Mucosa of descending colon (tissue), 3 donors: ENCODE measurements around the gene DRGX. TPM values are rescaled to one million over a fixed set of nuclear protein-coding genes. Genes with fewer than 3 reads are reported as not detected.

ENCODE experiments used
- ATAC-seq: fragments of 200-7000 bp; cut with Tn5 transposase; one replicate; pipeline ENCODE4 v1.9.1; 2020; ENCODE audit warnings: mild to moderate bottlenecking, moderate library complexity
- DNase-seq, 3 donors: peaks; one replicate each; pipeline ENCODE4 v3.0.0-alpha.2; 2020
- H3K36me3 ChIP-seq: fragments of 200-600 bp; one replicate; pipeline ENCODE4 v1.8.0; 2021; ENCODE audit warnings: low read depth, mild to moderate bottlenecking
- H3K4me1 ChIP-seq: fragments of 200-600 bp; one replicate; pipeline ENCODE4 v1.8.0; 2021; ENCODE audit warnings: low read depth, mild to moderate bottlenecking
- H3K4me3 ChIP-seq: fragments of 200-600 bp; one replicate; pipeline ENCODE4 v1.8.0; 2021; ENCODE audit warnings: mild to moderate bottlenecking
- H3K9me3 ChIP-seq: fragments of 200-600 bp; one replicate; pipeline ENCODE4 v1.8.0; 2021; ENCODE audit warnings: mild to moderate bottlenecking
- intact Hi-C, 2 donors: fragments of 100-400 bp; cut with DNase I in 1 of 2; cut with micrococcal nuclease in 1 of 2; formaldehyde crosslinking; loops; one replicate each; pipeline versions ENCODE4 v1.11.0 to v1.11.1; 2022; cut with DNase I, micrococcal nuclease
- total RNA-seq, 3 donors: library from RNA; stranded (reverse); fragmentation: NEBNext Ultra II Directional in 2 of 3; extraction: Animal tissue kit (Norgen Biotek cat#: 25700) in 2 of 3; gene quantifications; one replicate each; pipeline versions ENCODE4 v1.2.1 to v1.2.4, GENCODE V29; 2021 to 2023
- TF ChIP-seq, protein P1 (sequence below): fragments of 200-600 bp; IDR thresholded peaks from one replicate; pipeline ENCODE4 v1.8.0; 2022; ENCODE audit warnings: antibody characterized with exemption, mild to moderate bottlenecking
- donor health status: DM: no; HTN: no; CAD: no; lungs with moderate emphysema.
- donor health status: DM: no; HTN: no; CAD: no.
- donor health status: DM: no; HTN: yes; CAD: no.

The DRGX gene
- total RNA-seq, 3 donors from 2014 or later, result 0.10 to 0.35 (median 0.22) TPM

DNA sequence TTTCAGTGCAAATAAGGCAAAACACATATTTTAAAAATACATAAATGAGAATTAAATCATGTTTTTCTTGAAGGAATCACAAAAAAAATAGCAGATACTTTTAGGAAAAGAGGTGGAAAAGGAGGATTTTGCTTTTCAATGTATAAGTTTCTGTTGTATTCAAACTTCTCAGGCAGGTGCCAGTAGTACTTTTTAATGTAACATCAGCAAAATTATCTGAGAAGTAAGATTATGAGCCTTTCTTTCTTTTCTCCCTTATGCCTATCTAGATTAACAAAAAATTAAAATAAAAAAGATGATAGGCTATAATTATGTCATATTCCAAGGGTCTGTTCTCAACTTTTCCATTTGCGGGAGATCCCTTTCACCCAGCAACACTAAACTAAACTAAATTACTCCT is 2.6 kb downstream of the DRGX start:
- Histone ChIP-seq H3K4me3 (no peak overlapping the region), H3K36me3 (no peaks in the 10 kb centered on the region), H3K4me1 (peaks cover 4% of the 10 kb centered on the region), H3K9me3 (no peaks in the 10 kb centered on the region)
- intact Hi-C loops, result no loop called here
- TF ChIP-seq, protein P1, sequence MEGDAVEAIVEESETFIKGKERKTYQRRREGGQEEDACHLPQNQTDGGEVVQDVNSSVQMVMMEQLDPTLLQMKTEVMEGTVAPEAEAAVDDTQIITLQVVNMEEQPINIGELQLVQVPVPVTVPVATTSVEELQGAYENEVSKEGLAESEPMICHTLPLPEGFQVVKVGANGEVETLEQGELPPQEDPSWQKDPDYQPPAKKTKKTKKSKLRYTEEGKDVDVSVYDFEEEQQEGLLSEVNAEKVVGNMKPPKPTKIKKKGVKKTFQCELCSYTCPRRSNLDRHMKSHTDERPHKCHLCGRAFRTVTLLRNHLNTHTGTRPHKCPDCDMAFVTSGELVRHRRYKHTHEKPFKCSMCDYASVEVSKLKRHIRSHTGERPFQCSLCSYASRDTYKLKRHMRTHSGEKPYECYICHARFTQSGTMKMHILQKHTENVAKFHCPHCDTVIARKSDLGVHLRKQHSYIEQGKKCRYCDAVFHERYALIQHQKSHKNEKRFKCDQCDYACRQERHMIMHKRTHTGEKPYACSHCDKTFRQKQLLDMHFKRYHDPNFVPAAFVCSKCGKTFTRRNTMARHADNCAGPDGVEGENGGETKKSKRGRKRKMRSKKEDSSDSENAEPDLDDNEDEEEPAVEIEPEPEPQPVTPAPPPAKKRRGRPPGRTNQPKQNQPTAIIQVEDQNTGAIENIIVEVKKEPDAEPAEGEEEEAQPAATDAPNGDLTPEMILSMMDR, result no peak
- DNase-seq, result no peak
- no peak for ATAC-seq

GRCh38 chr10:49389361-49389933 is 6.4 kb downstream of the DRGX start:
- no peaks in the 10 kb centered on the region for H3K4me1 ChIP-seq
- intact Hi-C loops, result no loop called here
- DNase-seq (no peak), ATAC-seq (no peak)
- TF ChIP-seq, protein P1, result no peak
- H3K4me3 ChIP-seq, result no peak overlapping the region
- H3K9me3 ChIP-seq, result no peaks in the 10 kb centered on the region
- H3K36me3 ChIP-seq, result no peaks in the 10 kb centered on the region

- no peak for ATAC-seq
- H3K4me1 ChIP-seq, result no peaks in the 10 kb centered on the region
- DNase-seq, result no peak
- H3K4me3 ChIP-seq, result no peak overlapping the region
- intact Hi-C loops, result no loop called here
- no peaks in the 10 kb centered on the region for H3K36me3 ChIP-seq
- TF ChIP-seq, protein P1, result no peak
- no peaks in the 10 kb centered on the region for H3K9me3 ChIP-seq
Measured at GRCh38 chr10:49388161-49388560, 7.7 kb downstream of the DRGX start.

DNA sequence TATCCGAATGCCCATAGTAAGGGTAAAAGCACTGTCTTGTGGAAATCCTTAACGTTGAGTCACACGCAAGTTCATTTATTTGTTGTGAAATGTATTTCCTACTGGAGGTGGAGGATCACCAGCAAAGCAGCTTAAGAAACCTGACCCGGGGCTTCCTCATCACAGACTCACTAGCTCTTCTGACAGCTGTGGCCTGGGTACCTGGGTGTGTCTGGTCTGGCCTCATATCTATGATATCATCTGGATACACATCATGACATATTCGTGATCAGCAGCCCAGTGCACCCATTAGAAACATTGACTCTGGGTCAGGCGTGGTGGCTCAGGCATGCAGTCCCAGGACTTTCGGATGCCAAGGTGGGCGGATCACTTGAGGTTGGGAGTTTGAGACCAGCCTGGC is 8.8 kb downstream of the DRGX start:
- intact Hi-C loops, result no loop called here
- ATAC-seq, result no peak
- TF ChIP-seq, protein P1, result no peak

DNA sequence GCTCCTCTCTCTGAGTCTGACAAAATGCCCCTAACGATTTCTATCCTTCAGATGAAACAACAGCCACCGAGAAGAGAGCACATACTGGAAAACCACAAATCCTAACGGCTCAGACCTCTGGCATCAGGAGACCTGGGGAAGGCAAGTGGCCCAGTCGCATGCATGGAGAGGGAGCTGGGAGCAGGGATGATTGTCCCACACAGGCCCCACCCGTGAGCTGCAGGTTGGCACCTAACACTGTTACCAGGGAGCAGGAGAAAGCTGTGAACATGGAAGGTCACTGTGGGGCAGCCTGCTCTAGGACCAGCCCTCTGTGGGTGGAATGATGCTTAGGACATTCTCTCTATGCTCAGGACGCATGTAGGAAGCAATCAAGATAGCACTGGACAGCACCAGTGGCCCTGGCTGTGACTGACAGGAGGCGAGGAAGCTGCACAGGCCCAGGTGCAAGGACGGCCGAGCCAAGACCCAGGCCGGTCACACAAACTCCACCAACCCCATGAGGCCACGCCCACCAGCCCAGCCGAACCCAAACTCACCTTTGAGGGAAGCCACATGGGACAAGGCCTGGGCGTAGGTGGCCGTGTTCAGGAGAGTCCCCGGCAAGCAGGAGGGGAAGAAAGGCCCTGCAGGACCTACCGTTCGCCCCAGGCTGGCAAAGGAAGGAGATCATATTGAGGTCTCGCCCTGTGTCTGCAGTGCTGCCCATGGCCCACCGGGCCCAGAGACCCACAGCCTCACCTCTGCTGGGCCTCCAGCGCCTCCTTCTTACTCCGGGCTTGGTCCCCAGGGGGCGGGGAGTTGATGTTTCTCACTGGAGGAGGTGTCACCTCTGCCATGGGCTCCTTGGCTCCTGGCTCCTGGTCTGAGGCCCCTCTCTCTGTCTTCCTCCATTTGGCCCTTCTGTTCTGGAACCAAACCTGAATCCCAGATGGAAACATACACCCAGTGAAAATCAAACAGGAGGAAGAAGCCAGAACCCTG is 9.7 kb downstream of the DRGX start:
- intact Hi-C loops, result no loop called here

More for the DNA sequence above, 8.8 kb downstream of the DRGX start:
- Histone ChIP-seq H3K4me3 (no peak overlapping the region), H3K9me3 (no peaks in the 10 kb centered on the region), H3K36me3 (no peaks in the 10 kb centered on the region), H3K4me1 (no peaks in the 10 kb centered on the region)
- DNase-seq, result no peak

More for the DNA sequence above, 9.7 kb downstream of the DRGX start:
- no peaks in the 10 kb centered on the region for H3K36me3 ChIP-seq
- no peak overlapping the region for H3K4me3 ChIP-seq
- no peaks in the 10 kb centered on the region for H3K4me1 ChIP-seq
- H3K9me3 ChIP-seq, result no peaks in the 10 kb centered on the region
- TF ChIP-seq, protein P1, result no peak
- ATAC-seq, result no peak
- no peak for DNase-seq
